ENCODE measurements around the gene FOXP1. TPM values are rescaled to one million over a fixed set of nuclear protein-coding genes. Genes with fewer than 3 reads are reported as not detected.

Gene FOXP1
- total RNA-seq, 1 donor from 2014 or later = 27.3 TPM

DNA sequence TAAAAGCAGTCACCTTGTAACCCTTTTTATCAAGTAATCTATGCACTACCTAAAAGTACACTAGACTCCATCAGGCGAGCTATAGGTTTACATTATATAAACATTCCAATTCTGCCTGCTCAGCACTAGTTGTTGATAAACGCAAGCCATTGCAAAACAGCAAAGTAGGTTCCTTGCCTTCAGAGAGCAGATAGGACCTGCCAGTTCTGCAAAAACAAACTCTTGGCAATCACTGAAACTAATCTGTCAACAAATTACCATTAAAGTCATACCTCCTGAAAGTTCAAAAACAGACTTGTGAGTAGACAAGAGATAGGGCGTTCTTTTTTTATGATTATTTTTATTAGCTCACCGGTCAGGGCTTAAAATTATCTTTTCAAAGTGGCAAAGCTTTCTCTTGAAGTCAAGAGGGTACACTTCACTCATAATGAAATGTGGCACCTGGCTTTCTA is 392.5 kb downstream of the FOXP1 start:
- DNase-seq (ENCODE audit: low spot score) = no peak
- Mint-ChIP-seq H3K4me3 (no peak overlapping the region), H3K4me1 (peaks cover 9% of the 10 kb centered on the region), H3K27ac (no peak overlapping the region), H3K9me3 (no peaks in the 10 kb centered on the region), H3K36me3 (peaks cover 4% of the 10 kb centered on the region), H3K27me3 (ENCODE audit: insufficient read depth, low read depth) (no peaks in the 10 kb centered on the region)
- no peaks in the 10 kb centered on the region for H3K27me3 ChIP-seq
- no peaks in the 10 kb centered on the region for H3K9me3 ChIP-seq (ENCODE audit: low read depth)
- H3K4me3 ChIP-seq = no peak overlapping the region
- H4K20me1 ChIP-seq (ENCODE audit: low read depth) = no peaks in the 10 kb centered on the region
- H3K36me3 ChIP-seq = no peaks in the 10 kb centered on the region
- TF ChIP-seq, protein P1, sequence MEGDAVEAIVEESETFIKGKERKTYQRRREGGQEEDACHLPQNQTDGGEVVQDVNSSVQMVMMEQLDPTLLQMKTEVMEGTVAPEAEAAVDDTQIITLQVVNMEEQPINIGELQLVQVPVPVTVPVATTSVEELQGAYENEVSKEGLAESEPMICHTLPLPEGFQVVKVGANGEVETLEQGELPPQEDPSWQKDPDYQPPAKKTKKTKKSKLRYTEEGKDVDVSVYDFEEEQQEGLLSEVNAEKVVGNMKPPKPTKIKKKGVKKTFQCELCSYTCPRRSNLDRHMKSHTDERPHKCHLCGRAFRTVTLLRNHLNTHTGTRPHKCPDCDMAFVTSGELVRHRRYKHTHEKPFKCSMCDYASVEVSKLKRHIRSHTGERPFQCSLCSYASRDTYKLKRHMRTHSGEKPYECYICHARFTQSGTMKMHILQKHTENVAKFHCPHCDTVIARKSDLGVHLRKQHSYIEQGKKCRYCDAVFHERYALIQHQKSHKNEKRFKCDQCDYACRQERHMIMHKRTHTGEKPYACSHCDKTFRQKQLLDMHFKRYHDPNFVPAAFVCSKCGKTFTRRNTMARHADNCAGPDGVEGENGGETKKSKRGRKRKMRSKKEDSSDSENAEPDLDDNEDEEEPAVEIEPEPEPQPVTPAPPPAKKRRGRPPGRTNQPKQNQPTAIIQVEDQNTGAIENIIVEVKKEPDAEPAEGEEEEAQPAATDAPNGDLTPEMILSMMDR (IDR thresholded peaks at IDR 0.05) = no peak
- TF ChIP-seq EZH2 (IDR thresholded peaks at IDR 0.05) = no peak
- no peak for TF ChIP-seq EZH2phosphoT487 (IDR thresholded peaks at IDR 0.05)
- peaks cover 8% of the 10 kb centered on the region for H3K4me1 ChIP-seq
- H2AFZ ChIP-seq (replicated peaks) = no peak overlapping the region
- H3K9ac ChIP-seq = no peak overlapping the region
- H3K79me2 ChIP-seq (ENCODE audit: low read depth) = no peaks in the 10 kb centered on the region
- H3K4me2 ChIP-seq = no peak overlapping the region
- no peaks in the 10 kb centered on the region for H3F3A ChIP-seq (ENCODE audit: low read depth)
- no peak overlapping the region for H3K27ac ChIP-seq

DNA sequence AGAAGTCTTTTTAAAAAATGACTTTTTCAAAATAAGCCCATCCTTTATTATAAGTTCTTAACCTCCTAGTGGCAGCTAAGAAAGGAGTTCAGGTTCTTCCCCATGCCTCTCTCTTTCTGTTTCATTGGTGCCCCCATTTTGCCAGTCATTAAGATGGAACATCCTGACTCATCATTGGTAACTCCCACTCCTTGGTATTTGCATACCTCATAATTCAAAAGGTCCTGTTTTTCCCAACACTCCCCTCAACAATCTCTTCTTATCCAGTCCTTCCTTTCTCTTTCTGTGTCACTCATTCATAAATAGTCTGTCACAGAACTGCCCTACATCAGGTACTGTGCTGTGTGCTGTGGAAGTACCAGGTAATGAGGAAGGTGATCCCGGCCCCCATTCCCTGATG is 394.0 kb downstream of the FOXP1 start:
- Mint-ChIP-seq H3K9me3 (no peaks in the 10 kb centered on the region), H3K4me3 (no peak overlapping the region), H3K36me3 (peaks cover 4% of the 10 kb centered on the region), H3K4me1 (no peaks in the 10 kb centered on the region), H3K27ac (no peak overlapping the region), H3K27me3 (ENCODE audit: insufficient read depth, low read depth) (no peaks in the 10 kb centered on the region)
- TF ChIP-seq EZH2phosphoT487 (IDR thresholded peaks at IDR 0.05) (no peak), EZH2 (IDR thresholded peaks at IDR 0.05) (no peak)
- TF ChIP-seq, protein P1 (IDR thresholded peaks at IDR 0.05) = no peak
- Histone ChIP-seq H3K36me3 (no peaks in the 10 kb centered on the region), H3K27me3 (no peaks in the 10 kb centered on the region), H3K27ac (no peak overlapping the region), H3K4me3 (no peak overlapping the region), H2AFZ (replicated peaks) (no peak overlapping the region), H3K79me2 (ENCODE audit: low read depth) (no peaks in the 10 kb centered on the region), H3K4me1 (peaks cover 8% of the 10 kb centered on the region), H4K20me1 (ENCODE audit: low read depth) (no peaks in the 10 kb centered on the region), H3K9ac (no peak overlapping the region), H3K9me3 (ENCODE audit: low read depth) (no peaks in the 10 kb centered on the region), H3F3A (ENCODE audit: low read depth) (no peaks in the 10 kb centered on the region), H3K4me2 (no peak overlapping the region)
- DNase-seq (ENCODE audit: low spot score) = no peak

DNA sequence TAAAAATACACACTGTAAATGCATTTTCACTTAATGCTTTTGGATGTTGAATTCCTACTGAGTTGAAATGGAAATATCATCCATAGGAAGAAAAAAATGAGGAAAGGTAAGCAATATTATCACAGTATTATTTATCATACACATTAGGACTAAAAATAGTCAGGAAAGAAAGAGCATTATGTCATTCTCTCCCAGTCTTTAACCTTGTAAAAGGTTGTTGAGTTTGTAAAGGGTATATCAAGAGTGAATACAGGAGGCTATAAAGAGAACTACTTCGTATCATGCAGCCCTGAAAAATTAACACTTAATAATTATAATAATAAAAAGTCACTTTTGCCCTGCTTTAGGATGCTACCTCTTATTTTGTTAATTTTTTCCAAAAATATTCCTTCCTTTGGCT is 395.8 kb downstream of the FOXP1 start:
- Mint-ChIP-seq H3K27ac (no peak overlapping the region), H3K27me3 (ENCODE audit: insufficient read depth, low read depth) (no peaks in the 10 kb centered on the region), H3K4me1 (no peaks in the 10 kb centered on the region), H3K4me3 (no peak overlapping the region), H3K9me3 (no peaks in the 10 kb centered on the region), H3K36me3 (no peaks in the 10 kb centered on the region)
- H3K36me3 ChIP-seq = no peaks in the 10 kb centered on the region
- H3K9ac ChIP-seq = no peak overlapping the region
- H3K9me3 ChIP-seq (ENCODE audit: low read depth) = no peaks in the 10 kb centered on the region
- no peaks in the 10 kb centered on the region for H3K27me3 ChIP-seq
- no peak for DNase-seq (ENCODE audit: low spot score)
- H3K4me3 ChIP-seq = no peak overlapping the region
- peaks cover 8% of the 10 kb centered on the region for H3K4me1 ChIP-seq
- H3K27ac ChIP-seq = no peak overlapping the region
- H3K4me2 ChIP-seq = no peak overlapping the region
- H4K20me1 ChIP-seq (ENCODE audit: low read depth) = no peaks in the 10 kb centered on the region
- no peaks in the 10 kb centered on the region for H3F3A ChIP-seq (ENCODE audit: low read depth)
- H2AFZ ChIP-seq (replicated peaks) = no peak overlapping the region
- H3K79me2 ChIP-seq (ENCODE audit: low read depth) = no peaks in the 10 kb centered on the region
- TF ChIP-seq, protein P1 (IDR thresholded peaks at IDR 0.05) = no peak
- TF ChIP-seq EZH2 (IDR thresholded peaks at IDR 0.05) (no peak), EZH2phosphoT487 (IDR thresholded peaks at IDR 0.05) (no peak)

Data from neural progenitor cell (in vitro differentiated cells).